ENCODE data around the gene JMJD1C.

The JMJD1C gene

DNA sequence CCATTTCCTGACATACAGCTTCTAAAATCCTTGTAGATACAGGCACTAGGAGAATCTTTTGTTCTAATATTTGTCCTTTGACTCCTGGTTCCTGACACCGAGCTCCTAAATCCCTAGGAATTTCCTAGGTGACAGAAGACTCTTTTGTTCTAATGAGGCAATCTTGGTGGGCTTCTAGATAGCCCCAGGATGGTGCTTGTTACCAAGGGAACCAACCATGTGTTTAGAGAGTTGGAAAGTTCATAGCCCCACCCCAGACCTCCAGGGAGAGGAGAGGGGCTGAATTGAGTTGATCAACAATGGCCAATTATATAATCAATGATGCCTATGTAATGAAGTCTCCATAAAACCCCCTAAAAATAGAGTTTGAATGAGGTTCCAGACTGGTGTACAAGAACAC, 145.1 kb downstream of the JMJD1C start:
- no peak overlapping the region for H3K4me3 ChIP-seq (ENCODE audit: low read length)
- DNase-seq (ENCODE audit: low read depth), result no peak
- no peak for TF ChIP-seq CTCF (conservative IDR thresholded peaks at IDR 0.05; ENCODE audit: low read length)

DNA sequence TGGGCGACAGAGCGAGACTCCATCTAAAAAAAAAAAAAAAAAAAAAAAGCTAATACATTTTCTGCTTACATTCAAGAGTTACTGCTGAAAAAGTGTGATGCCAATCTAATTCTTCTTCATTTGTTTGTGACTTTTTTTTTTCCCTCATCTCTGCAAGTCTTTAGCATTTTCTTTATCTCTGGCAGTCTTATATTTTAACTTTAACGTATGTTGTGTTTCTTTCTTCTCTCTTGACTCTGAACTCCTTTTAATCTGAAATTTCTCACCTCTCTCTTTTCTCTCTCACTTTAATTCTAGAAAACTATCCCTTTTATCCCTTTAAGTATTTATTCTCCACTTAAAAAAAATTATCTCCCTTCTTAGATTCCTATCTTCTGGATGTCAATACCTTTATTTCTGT, 146.5 kb downstream of the JMJD1C start:
- H3K4me3 ChIP-seq (ENCODE audit: low read length), result no peak overlapping the region
- no peak for TF ChIP-seq CTCF (conservative IDR thresholded peaks at IDR 0.05; ENCODE audit: low read length)
- no peak for DNase-seq (ENCODE audit: low read depth)

- no peak for DNase-seq (ENCODE audit: low read depth)
- no peak overlapping the region for H3K4me3 ChIP-seq (ENCODE audit: low read length)
- no peak for TF ChIP-seq CTCF (conservative IDR thresholded peaks at IDR 0.05; ENCODE audit: low read length)
Observed at GRCh38 chr10:63318491-63318890, 147.3 kb downstream of the JMJD1C start.

- H3K4me3 ChIP-seq (ENCODE audit: low read length), result no peak overlapping the region
- TF ChIP-seq CTCF (conservative IDR thresholded peaks at IDR 0.05; ENCODE audit: low read length), result no peak
- no peak for DNase-seq (ENCODE audit: low read depth)
Observed at GRCh38 chr10:63314020-63314419, 151.8 kb downstream of the JMJD1C start.

DNA sequence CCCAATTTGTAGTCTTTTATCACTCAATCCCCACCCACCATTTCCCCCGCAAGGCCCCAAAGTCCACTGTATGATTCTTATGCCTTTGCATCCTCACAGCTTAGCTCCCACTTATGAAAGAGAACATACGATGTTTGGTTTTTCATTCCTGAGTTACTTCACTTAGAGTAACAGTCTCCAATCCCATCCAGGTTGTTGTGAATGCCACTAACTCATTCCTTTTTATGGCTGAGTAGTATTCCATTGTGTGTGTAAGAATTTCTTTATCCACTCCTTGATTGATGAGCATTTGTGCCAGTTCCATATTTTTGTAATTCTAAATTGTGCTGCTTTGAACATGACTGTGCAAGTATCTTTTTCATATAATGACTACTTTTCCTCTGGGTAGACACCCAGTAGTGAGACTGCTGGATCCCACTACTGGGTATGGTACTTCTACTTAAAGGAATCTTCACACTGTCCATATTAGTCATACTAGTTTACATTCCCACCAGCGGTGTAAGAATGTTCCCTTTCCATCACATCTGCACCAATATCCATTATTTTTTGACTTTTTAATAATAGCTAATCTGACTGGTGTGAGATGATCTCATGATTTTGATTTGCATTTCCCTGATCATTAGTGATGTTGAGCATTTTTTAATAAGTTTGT, 152.6 kb downstream of the JMJD1C start:
- TF ChIP-seq CTCF (conservative IDR thresholded peaks at IDR 0.05; ENCODE audit: low read length), result no peak
- DNase-seq (ENCODE audit: low read depth), result no peak
- H3K4me3 ChIP-seq (ENCODE audit: low read length), result no peak overlapping the region

DNA sequence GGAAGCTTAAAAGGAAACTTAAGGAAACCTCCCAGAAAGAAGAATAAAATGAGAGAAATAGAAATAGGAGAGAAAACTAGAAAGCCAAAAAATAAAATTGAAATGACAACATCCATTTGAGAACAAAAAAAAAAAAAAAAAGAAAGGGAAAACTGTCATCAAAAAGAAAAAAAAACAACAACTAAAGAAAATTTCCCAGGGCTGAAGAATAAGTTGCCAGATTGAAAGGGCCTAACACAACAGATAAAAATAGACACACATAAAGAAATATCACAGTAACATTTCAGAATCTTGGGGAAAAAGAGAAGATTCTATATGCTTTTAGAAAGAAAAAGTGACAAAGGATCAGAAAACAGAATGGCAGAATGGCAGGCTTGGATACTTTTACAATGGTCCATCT, 157.1 kb downstream of the JMJD1C start:
- no peak for TF ChIP-seq CTCF (conservative IDR thresholded peaks at IDR 0.05; ENCODE audit: low read length)
- H3K4me3 ChIP-seq (ENCODE audit: low read length), result no peak overlapping the region
- no peak for DNase-seq (ENCODE audit: low read depth)

DNA sequence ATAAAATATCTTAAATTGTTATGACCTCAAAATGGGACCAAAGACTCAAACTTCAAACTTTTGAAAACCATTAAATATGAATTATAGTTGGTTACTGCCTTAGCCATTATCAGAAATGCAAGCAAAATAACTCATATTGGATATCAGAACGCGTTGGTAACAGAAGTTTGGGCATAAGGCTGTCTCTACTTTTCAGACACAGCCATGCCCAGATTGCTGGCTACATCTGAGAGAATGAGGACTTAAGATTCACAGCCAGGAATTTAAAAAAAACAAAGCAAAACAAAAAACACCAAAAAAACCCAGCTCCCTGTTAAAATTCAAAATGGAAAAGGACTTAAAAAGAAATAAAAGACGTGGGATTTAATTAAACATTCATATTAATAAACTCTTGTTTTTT, 161.6 kb downstream of the JMJD1C start:
- DNase-seq (ENCODE audit: low read depth), result no peak
- TF ChIP-seq CTCF (conservative IDR thresholded peaks at IDR 0.05; ENCODE audit: low read length), result no peak
- no peak overlapping the region for H3K4me3 ChIP-seq (ENCODE audit: low read length)

Measured in AG10803 (cell line).